ENCODE data around the gene RFLNA. TPM values are rescaled to one million over a fixed set of nuclear protein-coding genes. Genes with fewer than 3 reads are reported as not detected.

Gene RFLNA
- total RNA-seq, 1 donor, result 0.10 TPM

- H3K4me1 ChIP-seq (ENCODE audit: insufficient read depth, low read length), result no peaks in the 10 kb centered on the region
- no peaks in the 10 kb centered on the region for H3K9me3 ChIP-seq (ENCODE audit: low read depth, low read length)
- H3K27me3 ChIP-seq (ENCODE audit: insufficient read depth, low read length), result no peaks in the 10 kb centered on the region
- no peak overlapping the region for H3K4me3 ChIP-seq (ENCODE audit: low read length)
Observed at GRCh38 chr12:124344022-124344421, 49.1 kb downstream of the RFLNA start.

- H3K27me3 ChIP-seq (ENCODE audit: insufficient read depth, low read length), result no peaks in the 10 kb centered on the region
- H3K4me1 ChIP-seq (ENCODE audit: insufficient read depth, low read length), result no peaks in the 10 kb centered on the region
- H3K9me3 ChIP-seq (ENCODE audit: low read depth, low read length), result no peaks in the 10 kb centered on the region
- H3K4me3 ChIP-seq (ENCODE audit: low read length), result no peak overlapping the region
Observed at GRCh38 chr12:124344526-124344925, 49.6 kb downstream of the RFLNA start.

GRCh38 chr12:124345795-124346194 lies 50.9 kb downstream of the RFLNA start:
- Histone ChIP-seq H3K9me3 (ENCODE audit: low read depth, low read length) (no peaks in the 10 kb centered on the region), H3K27me3 (ENCODE audit: insufficient read depth, low read length) (no peaks in the 10 kb centered on the region), H3K4me1 (ENCODE audit: insufficient read depth, low read length) (no peaks in the 10 kb centered on the region), H3K4me3 (ENCODE audit: low read length) (no peak overlapping the region)

- Histone ChIP-seq H3K4me3 (ENCODE audit: low read length) (no peak overlapping the region), H3K9me3 (ENCODE audit: low read depth, low read length) (no peaks in the 10 kb centered on the region), H3K27me3 (ENCODE audit: insufficient read depth, low read length) (no peaks in the 10 kb centered on the region), H3K4me1 (ENCODE audit: insufficient read depth, low read length) (no peaks in the 10 kb centered on the region)
Observed at GRCh38 chr12:124346425-124347168, 51.7 kb downstream of the RFLNA start.

GRCh38 chr12:124347335-124347734 lies 52.4 kb downstream of the RFLNA start:
- no peaks in the 10 kb centered on the region for H3K4me1 ChIP-seq (ENCODE audit: insufficient read depth, low read length)
- no peaks in the 10 kb centered on the region for H3K9me3 ChIP-seq (ENCODE audit: low read depth, low read length)
- no peak overlapping the region for H3K4me3 ChIP-seq (ENCODE audit: low read length)
- no peaks in the 10 kb centered on the region for H3K27me3 ChIP-seq (ENCODE audit: insufficient read depth, low read length)

- Histone ChIP-seq H3K9me3 (ENCODE audit: low read depth, low read length) (no peaks in the 10 kb centered on the region), H3K27me3 (ENCODE audit: insufficient read depth, low read length) (no peaks in the 10 kb centered on the region), H3K4me1 (ENCODE audit: insufficient read depth, low read length) (no peaks in the 10 kb centered on the region), H3K4me3 (ENCODE audit: low read length) (no peak overlapping the region)
Observed at GRCh38 chr12:124347805-124348658, 53.1 kb downstream of the RFLNA start.

GRCh38 chr12:124348659-124349380 lies 53.9 kb downstream of the RFLNA start:
- Histone ChIP-seq H3K4me1 (ENCODE audit: insufficient read depth, low read length) (no peaks in the 10 kb centered on the region), H3K9me3 (ENCODE audit: low read depth, low read length) (no peaks in the 10 kb centered on the region), H3K27me3 (ENCODE audit: insufficient read depth, low read length) (no peaks in the 10 kb centered on the region), H3K4me3 (ENCODE audit: low read length) (no peak overlapping the region)

- H3K27me3 ChIP-seq (ENCODE audit: insufficient read depth, low read length), result no peaks in the 10 kb centered on the region
- H3K9me3 ChIP-seq (ENCODE audit: low read depth, low read length), result no peaks in the 10 kb centered on the region
- no peaks in the 10 kb centered on the region for H3K4me1 ChIP-seq (ENCODE audit: insufficient read depth, low read length)
- H3K4me3 ChIP-seq (ENCODE audit: low read length), result no peak overlapping the region
Observed at GRCh38 chr12:124350491-124350890, 55.6 kb downstream of the RFLNA start.

GRCh38 chr12:124351422-124351821 lies 56.5 kb downstream of the RFLNA start:
- Histone ChIP-seq H3K9me3 (ENCODE audit: low read depth, low read length) (no peaks in the 10 kb centered on the region), H3K4me3 (ENCODE audit: low read length) (no peak overlapping the region), H3K4me1 (ENCODE audit: insufficient read depth, low read length) (no peaks in the 10 kb centered on the region), H3K27me3 (ENCODE audit: insufficient read depth, low read length) (no peaks in the 10 kb centered on the region)

GRCh38 chr12:124352257-124352656 lies 57.4 kb downstream of the RFLNA start:
- H3K27me3 ChIP-seq (ENCODE audit: insufficient read depth, low read length), result no peaks in the 10 kb centered on the region
- H3K4me3 ChIP-seq (ENCODE audit: low read length), result no peak overlapping the region
- H3K4me1 ChIP-seq (ENCODE audit: insufficient read depth, low read length), result no peaks in the 10 kb centered on the region

GRCh38 chr12:124352839-124353238 lies 57.9 kb downstream of the RFLNA start:
- Histone ChIP-seq H3K4me3 (ENCODE audit: low read length) (no peak overlapping the region), H3K27me3 (ENCODE audit: insufficient read depth, low read length) (no peaks in the 10 kb centered on the region), H3K4me1 (ENCODE audit: insufficient read depth, low read length) (no peaks in the 10 kb centered on the region), H3K9me3 (ENCODE audit: low read depth, low read length) (no peaks in the 10 kb centered on the region)

More at GRCh38 chr12:124352257-124352656, 57.4 kb downstream of the RFLNA start:
- no peaks in the 10 kb centered on the region for H3K9me3 ChIP-seq (ENCODE audit: low read depth, low read length)

GRCh38 chr12:124354400-124354799 lies 59.5 kb downstream of the RFLNA start:
- Histone ChIP-seq H3K27me3 (ENCODE audit: insufficient read depth, low read length) (no peaks in the 10 kb centered on the region), H3K4me1 (ENCODE audit: insufficient read depth, low read length) (no peaks in the 10 kb centered on the region), H3K4me3 (ENCODE audit: low read length) (no peak overlapping the region), H3K9me3 (ENCODE audit: low read depth, low read length) (no peaks in the 10 kb centered on the region)

- H3K4me3 ChIP-seq (ENCODE audit: low read length), result no peak overlapping the region
- no peaks in the 10 kb centered on the region for H3K27me3 ChIP-seq (ENCODE audit: insufficient read depth, low read length)
- H3K4me1 ChIP-seq (ENCODE audit: insufficient read depth, low read length), result no peaks in the 10 kb centered on the region
- no peaks in the 10 kb centered on the region for H3K9me3 ChIP-seq (ENCODE audit: low read depth, low read length)
Observed at GRCh38 chr12:124356221-124356620, 61.3 kb downstream of the RFLNA start.

- Histone ChIP-seq H3K9me3 (ENCODE audit: low read depth, low read length) (no peaks in the 10 kb centered on the region), H3K4me1 (ENCODE audit: insufficient read depth, low read length) (no peaks in the 10 kb centered on the region), H3K27me3 (ENCODE audit: insufficient read depth, low read length) (no peaks in the 10 kb centered on the region), H3K4me3 (ENCODE audit: low read length) (no peak overlapping the region)
Observed at GRCh38 chr12:124357616-124358015, 62.7 kb downstream of the RFLNA start.

GRCh38 chr12:124358572-124358971 lies 63.7 kb downstream of the RFLNA start:
- Histone ChIP-seq H3K27me3 (ENCODE audit: insufficient read depth, low read length) (no peaks in the 10 kb centered on the region), H3K9me3 (ENCODE audit: low read depth, low read length) (no peaks in the 10 kb centered on the region), H3K4me1 (ENCODE audit: insufficient read depth, low read length) (no peaks in the 10 kb centered on the region), H3K4me3 (ENCODE audit: low read length) (no peak overlapping the region)
